Dermis microvascular lymphatic vessel endothelial cell (primary cell): ENCODE data around the gene HECTD4. TPM values are rescaled to one million over a fixed set of nuclear protein-coding genes. Genes with fewer than 3 reads are reported as not detected.

ENCODE experiments used
- DNase-seq, 2 donors: peaks; one replicate each; pipeline versions ENCODE4 v3.0.0 to v3.0.0-alpha.2; 2010; ENCODE audit warnings: low read depth in 2 of 2
- total RNA-seq: library from RNA; depleted of rRNA; stranded (reverse); fragments of >200 nt; gene quantifications from 2 replicates; pipeline ENCODE4 v1.2.1, GENCODE V29; 2014

The HECTD4 gene
- total RNA-seq, 1 donor from 2014 or later = 11.2 TPM

- DNase-seq = no peak
These were observed 166.0 kb downstream of the HECTD4 start for GRCh38 chr12:112216223-112216622.

GRCh38 chr12:112214064-112214463 is 168.2 kb downstream of the HECTD4 start:
- DNase-seq = no peak

GRCh38 chr12:112208301-112208910 is 173.8 kb downstream of the HECTD4 start:
- DNase-seq = no peak

- no peak for DNase-seq
These were observed 174.8 kb downstream of the HECTD4 start for GRCh38 chr12:112207397-112207924.

GRCh38 chr12:112206944-112207343 is 175.3 kb downstream of the HECTD4 start:
- DNase-seq = no peak

GRCh38 chr12:112199136-112199535 is 183.1 kb downstream of the HECTD4 start:
- DNase-seq = no peak

- DNase-seq = peak; percentile 47 to 69
These were observed 184.0 kb downstream of the HECTD4 start for GRCh38 chr12:112198120-112198733.

GRCh38 chr12:112196196-112196875 is 185.9 kb downstream of the HECTD4 start:
- no peak for DNase-seq

GRCh38 chr12:112194601-112195247 is 187.5 kb downstream of the HECTD4 start:
- no peak for DNase-seq

- no peak for DNase-seq
These were observed 189.8 kb downstream of the HECTD4 start for GRCh38 chr12:112192475-112192874.

- DNase-seq = peak in 1 of 2 donors; percentile 66
These were observed 190.3 kb downstream of the HECTD4 start for GRCh38 chr12:112191840-112192321.

- no peak for DNase-seq
These were observed 191.0 kb downstream of the HECTD4 start for GRCh38 chr12:112191201-112191600.

GRCh38 chr12:112190231-112191025 is 191.8 kb downstream of the HECTD4 start:
- DNase-seq = no peak

- no peak for DNase-seq
These were observed 194.0 kb downstream of the HECTD4 start for GRCh38 chr12:112188130-112188830.

- DNase-seq = no peak
These were observed 196.9 kb downstream of the HECTD4 start for GRCh38 chr12:112185093-112185923.

GRCh38 chr12:112184056-112184887 is 198.0 kb downstream of the HECTD4 start:
- DNase-seq = no peak

GRCh38 chr12:112183141-112184021 is 198.8 kb downstream of the HECTD4 start:
- peak in 1 of 2 donors; percentile 35 for DNase-seq

GRCh38 chr12:112182499-112182898 is 199.7 kb downstream of the HECTD4 start:
- DNase-seq = no peak
